B cell (primary cell): ENCODE data around the gene LSM5. TPM values are rescaled to one million over a fixed set of nuclear protein-coding genes. Genes with fewer than 3 reads are reported as not detected.

Source experiments
- ATAC-seq: fragments of 200-7000 bp; cut with Tn5 transposase; one replicate; pipeline ENCODE4 v1.10.0; 2021; ENCODE audit warnings: low read depth, mild to moderate bottlenecking, moderate number of reproducible peaks, moderate library complexity
- CTCF ChIA-PET: fragments of 350-600 bp; sonication (Branson Sonifier 250); formaldehyde crosslinking; loops from one replicate; lab custom pipeline; 2021; ENCODE audit warnings: antibody characterized with exemption, inconsistent platforms; lab: Charles Lee
- POLR2A ChIA-PET: fragments of 350-600 bp; sonication (Branson Sonifier 250); formaldehyde crosslinking; loops from one replicate; lab custom pipeline; 2021; ENCODE audit warnings: antibody characterized with exemption; lab: Charles Lee
- DNase-seq: peaks from one replicate; pipeline ENCODE4 v3.0.0; 2013
- H2AFZ ChIP-seq: 2 replicates; pipeline ENCODE4 v1.6.1; 2012; ENCODE audit warnings: mild to moderate bottlenecking, low read depth, low read length; ENCODE audit not compliant: insufficient read depth, poor library complexity, severe bottlenecking
- H3K27ac ChIP-seq, 2 donors: 1 replicate in 1 of 2; 2 replicates in 1 of 2; pipeline ENCODE4 v1.5.1; 2012 to 2013; ENCODE audit warnings: low read length in 2 of 2, mild to moderate bottlenecking in 2 of 2, moderate library complexity in 1 of 2
- H3K27me3 ChIP-seq, 4 experiments: fragments of 200-600 bp in 1 of 4; sonication (generic) in 1 of 4; replicated peaks in 1 of 4; 1 replicate in 2 of 4; 2 replicates in 2 of 4; pipeline versions ENCODE4 v1.6.1 to v1.7.0; 2013 to 2016; ENCODE audit warnings: low read length in 3 of 4, mild to moderate bottlenecking in 2 of 4, mixed read lengths in 1 of 4, moderate library complexity in 1 of 4; ENCODE audit not compliant: insufficient read depth in 4 of 4, control insufficient read depth in 3 of 4; ENCODE audit errors: control extremely low read depth in 1 of 4
- H3K36me3 ChIP-seq, 2 experiments: replicated peaks in 1 of 2; 1 replicate in 1 of 2; 2 replicates in 1 of 2; pipeline versions ENCODE4 v1.6.1 to v1.7.1; 2013; ENCODE audit warnings: low read length in 1 of 2; ENCODE audit not compliant: insufficient read depth in 2 of 2, control insufficient read depth in 1 of 2; ENCODE audit errors: control extremely low read depth in 1 of 2, extremely low read depth in 1 of 2
- H3K4me1 ChIP-seq, 2 donors: fragments of 200-600 bp in 1 of 2; sonication (generic) in 1 of 2; 1 replicate in 1 of 2; 2 replicates in 1 of 2; pipeline versions ENCODE4 v1.5.1 to v1.6.1; 2013 to 2017; ENCODE audit warnings: low read length in 2 of 2; ENCODE audit not compliant: control insufficient read depth in 2 of 2, insufficient read depth in 2 of 2
- H3K4me2 ChIP-seq: replicated peaks from 2 replicates; pipeline ENCODE3; 2012; ENCODE audit warnings: mild to moderate bottlenecking, low read depth, low read length; ENCODE audit not compliant: poor library complexity, severe bottlenecking
- H3K4me3 ChIP-seq, 5 experiments: fragments of 200-600 bp in 1 of 5; sonication (generic) in 1 of 5; 1 replicate in 3 of 5; 2 replicates in 2 of 5; pipeline versions ENCODE4 v1.5.1 to v1.7.0; 2011 to 2016; ENCODE audit warnings: low read length in 4 of 5, mild to moderate bottlenecking in 4 of 5, low read depth in 2 of 5, control low read depth in 1 of 5, moderate library complexity in 1 of 5; ENCODE audit not compliant: insufficient read depth in 1 of 5; ENCODE audit errors: control extremely low read depth in 1 of 5, extremely low read depth in 1 of 5
- H3K79me2 ChIP-seq: fragments of 200-600 bp; sonication (generic); one replicate; pipeline ENCODE4 v1.6.0; 2016; ENCODE audit warnings: low read length; ENCODE audit not compliant: control insufficient read depth, insufficient read depth
- H3K9ac ChIP-seq: fragments of 200-600 bp; sonication (generic); 2 replicates; pipeline ENCODE4 v1.6.1; 2017; ENCODE audit warnings: mild to moderate bottlenecking, low read length, moderate library complexity
- H3K9me3 ChIP-seq, 3 donors: one replicate each; pipeline versions ENCODE4 v1.6.1 to v1.7.1; 2013; ENCODE audit warnings: low read length in 2 of 3; ENCODE audit not compliant: control insufficient read depth in 2 of 3, insufficient read depth in 1 of 3; ENCODE audit errors: control extremely low read depth in 1 of 3
- H4K20me1 ChIP-seq: 2 replicates; pipeline ENCODE4 v1.6.0; 2012; ENCODE audit warnings: mild to moderate bottlenecking, low read length; ENCODE audit not compliant: insufficient read depth, control insufficient read depth, poor library complexity, severe bottlenecking
- H3K27ac Mint-ChIP-seq: one replicate; pipeline ENCODE4 v1.8.0; 2021; ENCODE audit warnings: mixed read lengths
- H3K27me3 Mint-ChIP-seq: one replicate; pipeline ENCODE4 v1.8.0; 2021; ENCODE audit warnings: mixed read lengths
- H3K4me1 Mint-ChIP-seq: one replicate; pipeline ENCODE4 v1.8.0; 2021; ENCODE audit warnings: mixed read lengths
- H3K4me3 Mint-ChIP-seq: one replicate; pipeline ENCODE4 v1.8.0; 2021; ENCODE audit warnings: mixed read lengths
- H3K9me3 Mint-ChIP-seq: one replicate; pipeline ENCODE4 v1.8.0; 2022; ENCODE audit warnings: mixed read lengths; ENCODE audit not compliant: insufficient read depth
- EZH2 ChIP-seq: IDR thresholded peaks from 2 replicates; pipeline ENCODE4 v1.6.1; 2012; ENCODE audit warnings: borderline replicate concordance, low read depth, mild to moderate bottlenecking, moderate library complexity, low read length; ENCODE audit not compliant: insufficient read depth, poor library complexity, severe bottlenecking
- WGBS: methylation state at CpG from one replicate; pipeline ENCODE4 v1.1.5; 2013; ENCODE audit warnings: missing lambda C conversion rate; ENCODE audit not compliant: insufficient coverage; 5-methylcytosine and 5-hydroxymethylcytosine counted together
- intact Hi-C: fragments of 100-400 bp; cut with micrococcal nuclease; formaldehyde crosslinking; loops from one replicate; pipeline ENCODE4 v1.10.0; 2022
- polyA plus RNA-seq: library from polyadenylated mRNA; depleted of rRNA; stranded (reverse); fragments of >200 nt; gene quantifications from 2 replicates; pipeline ENCODE4 v1.2.3, GENCODE V29; 2012
- total RNA-seq, 2 donors: library from RNA; stranded (reverse); fragments of 120-200 nt in 1 of 2; gene quantifications; 1 replicate in 1 of 2; 2 replicates in 1 of 2; pipeline versions ENCODE4 v1.2.3 to v1.2.4, GENCODE V29; 2013 to 2022
- TF ChIP-seq, protein P1 (sequence below): fragments of 200-600 bp; IDR thresholded peaks from one replicate; pipeline ENCODE4 v1.8.0; 2022; ENCODE audit warnings: antibody characterized with exemption, mild to moderate bottlenecking

The LSM5 gene
- total and polyA plus RNA-seq, 2 donors (not counting 1 experiment from before 2014, with no cell fraction given): 11.8 to 34.7 TPM

GRCh38 chr7:32537760-32538159, 47.6 kb upstream of the LSM5 start:
- ATAC-seq: no peak
- Histone ChIP-seq H3K27me3 (no peaks in the 10 kb centered on the region), H3K4me2 (no peak overlapping the region), H3K27ac (no peak overlapping the region), H4K20me1 (peaks cover 29% of the 10 kb centered on the region), H3K36me3 (no peaks in the 10 kb centered on the region), H3K9ac (no peak overlapping the region), H3K4me3 (no peak overlapping the region), H3K79me2 (peaks cover 29% of the 10 kb centered on the region), H2AFZ (no peak overlapping the region), H3K9me3 (no peaks in the 10 kb centered on the region), H3K4me1 (no peaks in the 10 kb centered on the region)
- H3K4me1 Mint-ChIP-seq: peaks cover 17% of the 10 kb centered on the region
- DNase-seq: no peak
- CTCF ChIA-PET: no interaction called here
- H3K4me3 Mint-ChIP-seq: no peak overlapping the region
- H3K9me3 Mint-ChIP-seq: no peaks in the 10 kb centered on the region
- TF ChIP-seq, protein P1, sequence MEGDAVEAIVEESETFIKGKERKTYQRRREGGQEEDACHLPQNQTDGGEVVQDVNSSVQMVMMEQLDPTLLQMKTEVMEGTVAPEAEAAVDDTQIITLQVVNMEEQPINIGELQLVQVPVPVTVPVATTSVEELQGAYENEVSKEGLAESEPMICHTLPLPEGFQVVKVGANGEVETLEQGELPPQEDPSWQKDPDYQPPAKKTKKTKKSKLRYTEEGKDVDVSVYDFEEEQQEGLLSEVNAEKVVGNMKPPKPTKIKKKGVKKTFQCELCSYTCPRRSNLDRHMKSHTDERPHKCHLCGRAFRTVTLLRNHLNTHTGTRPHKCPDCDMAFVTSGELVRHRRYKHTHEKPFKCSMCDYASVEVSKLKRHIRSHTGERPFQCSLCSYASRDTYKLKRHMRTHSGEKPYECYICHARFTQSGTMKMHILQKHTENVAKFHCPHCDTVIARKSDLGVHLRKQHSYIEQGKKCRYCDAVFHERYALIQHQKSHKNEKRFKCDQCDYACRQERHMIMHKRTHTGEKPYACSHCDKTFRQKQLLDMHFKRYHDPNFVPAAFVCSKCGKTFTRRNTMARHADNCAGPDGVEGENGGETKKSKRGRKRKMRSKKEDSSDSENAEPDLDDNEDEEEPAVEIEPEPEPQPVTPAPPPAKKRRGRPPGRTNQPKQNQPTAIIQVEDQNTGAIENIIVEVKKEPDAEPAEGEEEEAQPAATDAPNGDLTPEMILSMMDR: no peak
- no peak for TF ChIP-seq EZH2
- no peaks in the 10 kb centered on the region for H3K27me3 Mint-ChIP-seq
- POLR2A ChIA-PET: no interaction called here
- no peak overlapping the region for H3K27ac Mint-ChIP-seq
- WGBS: 60% methylated on average over 1 of the region's 4 CpGs
- intact Hi-C loops: no loop called here

DNA sequence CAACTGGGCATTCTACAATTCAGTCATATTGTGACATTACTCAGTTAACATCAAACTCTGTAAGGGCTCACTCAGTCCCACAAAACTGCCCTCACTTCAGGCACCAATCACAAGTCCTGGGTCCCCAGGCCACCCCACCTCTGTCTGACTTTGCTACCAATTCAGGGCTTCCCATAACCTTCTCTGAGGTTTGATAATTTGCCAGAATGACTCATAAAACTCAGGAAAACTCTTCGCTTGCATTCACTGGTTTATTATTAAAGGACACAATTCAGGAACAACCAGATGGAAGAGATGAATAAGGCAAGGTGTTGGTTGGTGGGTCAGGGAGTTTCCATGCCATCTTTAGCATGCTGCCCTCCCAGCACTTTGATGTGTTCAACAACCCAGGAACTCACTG, 46.4 kb upstream of the LSM5 start:
- Histone ChIP-seq H3K4me1 (no peaks in the 10 kb centered on the region), H3K36me3 (peaks cover 0 to 5% of the 10 kb centered on the region in 2 experiments), H3K4me3 (no peak overlapping the region), H2AFZ (no peak overlapping the region), H3K9me3 (peaks cover 0 to 1% (median 0%) of the 10 kb centered on the region in 3 donors), H3K4me2 (no peak overlapping the region), H3K27ac (no peak overlapping the region), H3K27me3 (no peaks in the 10 kb centered on the region), H4K20me1 (peaks cover 29% of the 10 kb centered on the region), H3K9ac (no peak overlapping the region), H3K79me2 (peaks cover 31% of the 10 kb centered on the region)
- H3K4me1 Mint-ChIP-seq: peaks cover 16% of the 10 kb centered on the region
- no peak overlapping the region for H3K27ac Mint-ChIP-seq
- DNase-seq: no peak
- no peak for ATAC-seq
- intact Hi-C loops: no loop called here
- no peak overlapping the region for H3K4me3 Mint-ChIP-seq
- ChIA-PET CTCF (no interaction called here), POLR2A (no interaction called here)
- no peaks in the 10 kb centered on the region for H3K9me3 Mint-ChIP-seq
- H3K27me3 Mint-ChIP-seq: no peaks in the 10 kb centered on the region
- TF ChIP-seq EZH2: no peak
- TF ChIP-seq, protein P1: no peak
- WGBS: no CpG with 5 or more reads among the region's 1 CpG
